Measurements from ENCODE around the gene SLC10A2.
"Not testable (repeated sequence)": the region's sequence is repeated elsewhere in the genome, so short reads cannot be mapped to it uniquely, and the experiment has no call there.

The SLC10A2 gene, protein sequence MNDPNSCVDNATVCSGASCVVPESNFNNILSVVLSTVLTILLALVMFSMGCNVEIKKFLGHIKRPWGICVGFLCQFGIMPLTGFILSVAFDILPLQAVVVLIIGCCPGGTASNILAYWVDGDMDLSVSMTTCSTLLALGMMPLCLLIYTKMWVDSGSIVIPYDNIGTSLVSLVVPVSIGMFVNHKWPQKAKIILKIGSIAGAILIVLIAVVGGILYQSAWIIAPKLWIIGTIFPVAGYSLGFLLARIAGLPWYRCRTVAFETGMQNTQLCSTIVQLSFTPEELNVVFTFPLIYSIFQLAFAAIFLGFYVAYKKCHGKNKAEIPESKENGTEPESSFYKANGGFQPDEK

GRCh38 chr13:103066079-103066780 lies at the start of gene SLC10A2:
TSS of gene SLC10A2 (minus strand) at chr13:103066417. CDS start at chr13:103066249, 168 bp downstream.
- no peak for DNase-seq

GRCh38 chr13:103107580-103107979 lies 41.4 kb upstream of the SLC10A2 start:
- DNase-seq, result no peak

DNA sequence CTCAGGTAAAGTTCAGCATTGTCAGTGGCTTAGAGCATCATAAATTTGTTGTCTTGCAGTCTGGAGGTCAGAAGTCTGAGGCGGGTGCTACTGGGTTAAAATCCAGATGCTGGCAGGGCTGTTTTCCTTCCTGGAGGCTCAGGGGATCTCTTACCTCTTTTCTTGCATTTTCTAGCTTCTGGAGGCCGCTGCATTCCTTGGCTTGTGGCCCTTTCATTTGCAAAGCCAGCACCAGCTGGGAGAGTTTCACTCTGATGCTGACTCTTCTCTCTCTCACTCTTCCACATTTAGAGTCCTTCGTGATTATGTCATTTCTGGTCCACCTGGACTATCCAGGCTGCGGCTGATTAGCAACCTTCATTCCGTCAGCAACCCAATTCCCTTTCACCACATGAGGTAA lies 38.1 kb upstream of the SLC10A2 start:
- DNase-seq, result no peak

DNA sequence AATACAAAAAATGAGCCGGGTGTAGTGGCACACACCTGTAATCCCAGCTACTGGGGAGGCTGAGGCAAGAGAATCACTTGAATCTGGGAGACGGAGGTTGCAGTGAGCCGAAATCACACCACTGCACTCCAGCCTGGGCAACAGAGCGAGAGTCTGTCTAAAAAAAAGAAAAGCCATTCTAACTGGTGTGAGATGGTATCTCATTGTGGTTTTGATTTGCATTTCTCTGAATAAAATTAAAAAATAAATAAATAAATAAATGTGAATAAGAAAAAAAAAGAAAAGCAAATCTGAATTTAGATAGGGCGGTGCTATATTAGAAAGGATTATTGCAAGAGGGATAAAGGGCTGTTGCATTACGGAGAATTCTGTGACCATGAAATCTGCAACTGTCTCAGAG lies 37.2 kb upstream of the SLC10A2 start:
- DNase-seq, result not testable (repeated sequence)

- no peak for DNase-seq
These were observed 36.3 kb upstream of the SLC10A2 start for GRCh38 chr13:103102482-103102881.

GRCh38 chr13:103101901-103102300 lies 35.7 kb upstream of the SLC10A2 start:
- no peak for DNase-seq

DNA sequence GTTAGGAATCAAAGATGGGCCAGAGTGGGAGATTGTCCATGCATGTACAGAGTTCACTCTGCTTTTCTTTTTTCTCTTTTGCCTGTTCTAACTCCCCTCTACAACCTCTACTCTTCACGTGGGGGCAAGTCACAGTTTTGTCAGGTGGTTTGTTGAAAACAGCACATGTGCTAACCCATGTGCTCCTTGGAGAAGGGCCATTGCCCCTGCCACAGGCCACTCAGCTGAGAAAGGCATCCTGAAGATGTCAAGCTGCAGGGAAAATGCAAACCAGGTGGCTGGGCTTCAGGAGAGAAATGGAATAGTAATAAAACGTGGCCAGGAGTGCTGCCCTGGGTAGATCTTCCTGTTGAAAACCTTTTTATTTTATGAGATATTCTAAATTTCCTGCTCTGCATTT lies 35.3 kb upstream of the SLC10A2 start:
- no peak for DNase-seq

DNA sequence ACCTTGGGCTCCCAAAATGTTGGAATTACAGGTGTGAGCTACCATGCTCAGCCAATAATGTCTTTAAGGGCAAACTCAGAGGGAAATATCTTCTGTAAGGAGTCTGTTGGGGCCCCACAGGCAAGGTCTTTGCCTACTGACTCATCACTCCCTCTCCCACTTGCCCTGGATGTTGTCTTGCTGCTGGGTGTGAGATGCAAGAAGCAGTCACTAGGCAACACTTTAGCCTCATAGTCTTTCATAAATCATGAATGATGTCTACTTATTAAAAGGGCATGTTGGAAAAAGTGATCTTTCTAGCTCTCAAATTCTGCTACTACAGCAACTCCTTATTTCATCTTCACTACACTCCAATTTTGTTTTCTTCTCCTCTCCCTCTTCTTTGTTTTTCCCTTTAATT lies 34.6 kb upstream of the SLC10A2 start:
- DNase-seq, result no peak

- DNase-seq, result no peak
These were observed 33.6 kb upstream of the SLC10A2 start for GRCh38 chr13:103099722-103100293.

DNA sequence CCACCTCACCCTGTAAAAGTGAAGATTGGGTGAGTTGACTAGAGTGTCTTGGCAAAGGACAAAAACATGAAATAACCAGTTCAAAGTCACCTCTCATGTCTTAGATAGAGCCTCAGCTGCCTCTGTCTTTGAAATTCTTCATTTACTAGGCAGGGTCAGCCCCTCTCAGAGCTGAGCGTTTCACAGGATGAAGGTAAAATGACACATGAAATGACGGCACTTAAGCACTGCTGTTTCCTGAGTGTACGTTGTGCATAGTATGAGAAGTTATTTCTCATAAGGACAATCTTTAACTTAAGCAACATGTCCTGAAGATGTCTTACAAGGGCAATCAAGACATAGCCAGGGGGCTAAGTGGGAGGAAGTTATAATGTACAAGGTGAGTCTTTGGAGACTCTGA lies 32.3 kb upstream of the SLC10A2 start:
- DNase-seq, result no peak

DNA sequence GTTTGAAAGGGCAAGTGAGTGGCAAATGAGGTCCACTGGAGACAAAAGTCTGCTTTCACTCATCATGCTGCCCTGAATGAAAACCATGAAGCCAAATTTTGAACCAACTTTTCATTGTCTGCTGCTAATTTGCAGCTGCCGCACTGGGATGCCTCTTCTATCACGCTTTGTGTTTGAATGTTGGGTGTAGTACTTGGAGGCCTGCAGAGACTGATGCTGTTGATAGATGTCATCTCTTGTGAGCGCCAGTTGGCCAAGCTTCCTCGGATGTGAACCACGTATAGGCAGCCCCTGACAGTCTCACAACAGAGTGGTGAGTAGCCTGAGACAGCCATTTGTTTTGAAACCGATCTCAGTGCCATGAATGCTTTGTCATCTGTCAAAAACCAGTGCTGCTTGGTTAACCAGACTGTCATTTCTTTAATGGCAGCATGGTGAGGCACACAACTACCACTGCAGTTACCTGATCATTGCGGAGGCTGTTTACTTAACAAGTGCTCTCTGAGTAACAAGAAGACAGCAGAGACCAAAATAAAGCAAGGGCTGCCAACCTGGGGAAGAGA lies 31.2 kb upstream of the SLC10A2 start:
- peak in 46 of 56 donors; percentile 5 to 89 (median 56) for DNase-seq

- DNase-seq, result not testable (repeated sequence)
These were observed 27.4 kb upstream of the SLC10A2 start for GRCh38 chr13:103093649-103094048.

DNA sequence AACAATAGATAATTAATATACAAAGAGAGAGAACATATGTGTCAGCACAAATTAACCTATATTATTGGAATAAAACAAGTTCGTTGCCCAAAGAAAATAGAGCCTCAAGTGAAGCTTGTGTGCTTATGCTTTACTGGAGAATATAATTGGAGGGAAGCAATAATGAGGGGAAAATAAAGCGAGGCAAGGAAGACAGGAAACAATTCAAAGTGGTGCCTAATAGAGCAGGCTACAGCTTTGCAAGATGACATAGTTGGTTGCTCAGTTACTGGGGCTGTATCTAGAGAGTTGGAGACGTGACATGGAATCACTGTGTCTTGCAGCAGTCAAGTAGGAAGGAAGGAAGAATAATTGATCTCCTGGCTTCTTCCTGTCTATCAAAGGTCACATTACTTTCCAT lies 21.1 kb upstream of the SLC10A2 start:
- DNase-seq, result no peak

- DNase-seq, result no peak
These were observed 15.2 kb upstream of the SLC10A2 start for GRCh38 chr13:103081435-103081834.

DNA sequence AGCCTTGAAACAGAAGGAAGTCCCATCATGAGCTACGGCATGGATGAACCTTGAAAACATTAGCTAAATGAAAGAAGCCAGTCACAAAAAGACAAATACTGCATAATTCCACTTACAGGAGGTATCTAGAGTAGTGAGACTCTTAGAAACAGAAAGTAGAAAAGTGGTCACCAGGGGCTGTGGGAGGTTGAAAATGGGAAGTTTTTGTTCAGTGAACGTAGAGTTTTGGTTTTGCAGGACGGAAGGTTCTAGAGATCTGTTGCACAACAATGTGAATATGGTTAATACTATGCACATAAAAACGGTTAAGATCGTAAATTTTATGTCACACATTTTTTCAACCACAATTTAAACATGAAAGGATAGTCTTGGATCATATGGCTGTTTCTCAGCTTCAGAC lies 11.9 kb upstream of the SLC10A2 start:
- no peak for DNase-seq

- no peak for DNase-seq
These were observed 2.6 kb upstream of the SLC10A2 start for GRCh38 chr13:103068836-103069235.

- peak in 1 of 56 donors; percentile 3 for DNase-seq
These were observed 1.7 kb upstream of the SLC10A2 start for GRCh38 chr13:103067751-103068555.

- DNase-seq, result no peak
These were observed 646 bp upstream of the SLC10A2 start for GRCh38 chr13:103066781-103067345.

DNA sequence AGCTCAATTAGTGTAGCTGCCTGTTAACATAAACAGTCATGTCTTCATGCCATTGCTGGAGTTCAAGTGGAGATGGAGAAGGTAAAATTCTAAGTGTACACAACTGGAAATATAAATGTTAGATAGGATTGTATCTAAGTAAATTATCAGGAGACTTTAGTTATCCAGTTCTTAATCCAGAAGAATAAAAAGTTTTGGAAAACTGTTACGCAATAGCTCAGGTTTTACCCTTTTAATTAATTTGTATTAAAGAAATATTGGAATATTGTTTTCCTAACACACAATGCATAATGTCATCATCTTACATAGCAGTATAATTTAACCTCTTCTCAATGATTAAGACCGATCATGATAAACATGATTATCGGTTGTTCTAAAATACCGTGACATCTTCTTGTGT lies 2.8 kb downstream of the SLC10A2 start:
- DNase-seq, result no peak

GRCh38 chr13:103062079-103062478 lies 4.1 kb downstream of the SLC10A2 start:
- no peak for DNase-seq

DNA sequence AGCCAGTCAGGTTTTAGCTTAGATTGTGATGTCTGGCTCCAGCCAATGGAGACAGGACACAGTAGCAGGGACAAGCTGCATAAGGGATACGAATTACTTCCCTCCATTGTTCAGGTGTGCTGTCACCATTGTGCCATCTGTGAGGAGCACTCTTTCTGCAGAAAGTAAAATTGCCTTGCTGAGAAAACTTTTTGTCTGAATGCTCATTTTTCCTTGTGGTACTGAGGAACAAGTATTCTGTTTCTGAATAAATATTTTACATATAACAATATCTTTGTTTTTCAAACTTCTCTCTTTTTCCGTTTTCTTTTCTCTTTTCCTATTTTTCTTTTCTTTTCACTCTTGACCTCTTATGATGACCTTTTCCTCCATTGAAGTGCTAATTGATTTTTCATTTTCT lies 10.2 kb downstream of the SLC10A2 start:
- no peak for DNase-seq
